ACC112 (cell line): ENCODE data around the gene MZB1.
"Not testable (repeated sequence)": the region's sequence is repeated elsewhere in the genome, so short reads cannot be mapped to it uniquely, and the experiment has no call there.

Experiments
- H2AFZ ChIP-seq: fragments of 200-600 bp; sonication (generic); one replicate; pipeline ENCODE4 v1.6.0; 2017; ENCODE audit warnings: antibody characterized with exemption, low read length; ENCODE audit not compliant: unreplicated experiment
- H3K27ac ChIP-seq: fragments of 200-600 bp; sonication (generic); 2 replicates; pipeline ENCODE4 v1.5.1; 2014; ENCODE audit warnings: low read depth, mild to moderate bottlenecking, antibody characterized with exemption, low read length, moderate library complexity
- H3K27me3 ChIP-seq: fragments of 200-600 bp; sonication (generic); 2 replicates; pipeline ENCODE4 v1.6.1; 2014; ENCODE audit warnings: mild to moderate bottlenecking, antibody characterized with exemption, low read length, moderate library complexity, mixed read lengths; ENCODE audit not compliant: insufficient read depth
- H3K36me3 ChIP-seq: fragments of 200-600 bp; sonication (generic); 2 replicates; pipeline ENCODE4 v1.6.1; 2016; ENCODE audit warnings: mild to moderate bottlenecking, antibody characterized with exemption, low read length, moderate library complexity, mixed read lengths; ENCODE audit not compliant: insufficient read depth
- H3K4me1 ChIP-seq: fragments of 200-600 bp; sonication (generic); one replicate; pipeline ENCODE4 v1.6.1; 2016; ENCODE audit warnings: low read length, mixed read lengths; ENCODE audit not compliant: insufficient read depth, unreplicated experiment, control insufficient read depth
- H3K4me3 ChIP-seq: fragments of 200-600 bp; sonication (generic); 2 replicates; pipeline ENCODE4 v1.5.1; 2014; ENCODE audit warnings: mild to moderate bottlenecking, low read depth, low read length
- H3K79me2 ChIP-seq: fragments of 200-600 bp; sonication (generic); one replicate; pipeline ENCODE4 v1.6.0; 2016; ENCODE audit warnings: low read length; ENCODE audit not compliant: control insufficient read depth, unreplicated experiment, insufficient read depth

Gene MZB1

DNA sequence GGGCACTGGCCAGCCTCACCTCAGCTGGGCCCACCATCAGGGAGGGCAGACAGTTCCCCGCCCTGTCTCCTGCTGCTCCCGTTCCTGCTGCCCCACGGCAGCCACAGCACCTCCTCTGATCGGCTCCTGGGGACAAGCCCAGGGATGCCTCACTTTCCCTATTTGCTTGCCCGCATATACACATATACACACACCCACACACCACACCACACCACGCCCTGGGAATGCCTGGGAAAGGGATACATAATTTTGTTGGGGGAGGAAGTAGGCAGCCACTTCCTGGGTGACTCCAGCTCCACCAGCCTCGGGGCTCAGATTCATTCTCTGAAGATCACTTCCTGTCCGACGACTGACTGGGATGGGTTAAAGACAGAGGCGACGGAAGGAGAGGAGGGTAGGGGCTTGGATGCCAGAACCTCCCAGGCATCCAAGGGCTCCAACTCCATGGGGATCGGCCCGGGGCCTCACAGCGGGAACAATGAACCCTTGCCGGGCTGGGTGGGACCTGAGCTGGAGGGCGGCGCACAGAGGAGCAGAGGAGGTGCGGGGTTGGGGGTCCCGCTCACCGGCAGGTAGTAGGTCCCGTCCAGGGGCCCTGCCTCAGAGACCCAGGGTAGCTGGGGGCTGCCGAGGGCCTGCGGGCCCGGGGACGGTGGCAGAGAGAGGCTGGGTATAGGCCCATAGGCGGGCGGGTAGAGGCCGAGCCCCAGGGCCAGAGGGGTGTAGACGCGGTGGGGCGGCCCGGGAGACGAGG is 2.0 kb upstream of the MZB1 start:
- H3K79me2 ChIP-seq = no peaks in the 10 kb centered on the region
- H3K4me3 ChIP-seq = peak overlapping the region; percentile 77
- peak overlapping the region; percentile 54 for H3K27ac ChIP-seq

DNA sequence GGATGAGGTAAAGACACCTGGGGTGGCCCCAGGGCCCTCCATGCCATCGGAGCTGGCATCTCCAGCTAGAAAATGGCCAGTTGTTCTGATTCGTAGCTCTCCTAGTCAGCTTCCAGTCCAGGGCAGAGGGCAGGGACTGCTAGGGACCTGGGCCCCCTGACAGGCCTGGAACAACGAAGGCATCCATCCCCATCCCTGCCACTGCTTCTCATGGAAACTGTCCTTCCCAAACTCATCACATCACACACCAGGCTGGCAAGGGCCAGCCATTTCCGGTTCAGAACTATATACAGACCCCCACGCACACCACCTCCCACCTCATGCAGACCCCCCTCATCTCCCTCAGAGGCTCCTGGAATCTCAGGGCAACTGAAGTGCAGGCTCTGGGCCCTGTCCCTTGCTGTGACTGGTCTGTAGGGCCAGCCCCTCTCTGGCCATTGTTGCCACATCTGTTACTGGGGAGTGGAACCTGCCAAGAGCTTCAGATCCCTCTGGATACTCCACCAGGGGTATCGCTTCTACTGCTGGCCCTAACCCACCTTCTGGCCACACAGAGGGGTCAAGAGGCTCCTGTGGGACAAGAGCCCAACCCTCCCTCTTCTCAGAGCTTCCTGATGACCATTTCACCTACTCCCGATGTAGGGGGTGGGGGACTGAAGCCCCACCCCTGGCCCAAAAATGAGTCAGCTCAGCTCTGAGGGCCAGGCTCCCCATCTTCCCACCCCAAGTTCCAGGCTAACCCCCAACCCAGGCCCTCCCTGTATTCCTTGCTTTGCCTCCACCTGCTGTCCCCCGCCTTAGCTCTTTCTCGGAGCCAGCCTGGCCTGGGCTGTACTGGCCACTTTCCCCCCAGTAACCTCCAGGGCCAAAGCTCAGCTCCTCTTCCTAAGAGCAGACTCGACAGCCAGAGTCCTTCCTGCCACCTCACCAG is 1.2 kb upstream of the MZB1 start:
- H3K4me1 ChIP-seq = peaks cover 14% of the 10 kb centered on the region
- H3K79me2 ChIP-seq = no peaks in the 10 kb centered on the region
- H3K36me3 ChIP-seq = no peaks in the 10 kb centered on the region
- H3K4me3 ChIP-seq = peak overlapping the region; percentile 77; the same call in 1 of the 2 replicates
- peak overlapping the region; percentile 54 for H3K27ac ChIP-seq
- H2AFZ ChIP-seq = no peak overlapping the region
- peaks cover 8% of the 10 kb centered on the region; the same call in 1 of the 2 replicates for H3K27me3 ChIP-seq

More for the DNA sequence above, 2.0 kb upstream of the MZB1 start:
- peak overlapping the region; percentile 44 for H2AFZ ChIP-seq
- no peaks in the 10 kb centered on the region for H3K36me3 ChIP-seq
- peaks cover 8% of the 10 kb centered on the region; the same call in 1 of the 2 replicates for H3K27me3 ChIP-seq
- peaks cover 14% of the 10 kb centered on the region for H3K4me1 ChIP-seq

DNA sequence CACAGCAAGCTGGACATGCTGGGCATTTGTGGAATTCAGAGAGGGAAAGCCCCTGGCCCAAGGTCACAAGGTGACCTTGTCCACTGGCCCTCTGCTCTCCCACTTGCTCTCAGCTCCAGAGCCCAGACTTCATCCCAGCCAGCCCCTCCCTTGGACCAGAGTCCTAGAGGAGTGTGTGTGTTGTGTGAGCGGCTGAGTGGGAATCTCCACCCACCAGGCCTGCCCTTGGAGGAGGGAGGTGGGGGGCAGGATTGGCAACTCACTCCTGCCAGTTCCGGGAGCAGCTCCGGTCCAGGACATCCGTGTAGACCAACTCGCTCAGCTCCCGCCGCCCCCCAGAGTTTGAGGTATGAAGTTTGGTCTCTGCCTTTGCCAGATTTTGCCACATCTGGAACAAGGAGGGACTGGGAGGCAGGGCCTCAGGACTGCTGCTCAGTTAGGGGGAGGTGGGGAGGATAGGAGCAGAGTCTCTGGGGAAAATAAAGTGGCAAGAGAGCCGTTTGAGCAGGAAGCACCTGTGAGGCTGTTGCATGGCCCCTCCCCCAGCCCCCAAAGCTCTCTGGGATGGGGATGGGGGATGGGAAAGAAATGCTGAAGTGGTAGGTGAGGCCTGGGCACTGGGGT is 1.4 kb downstream of the MZB1 start:
- Histone ChIP-seq H3K4me1 (peaks cover 29% of the 10 kb centered on the region), H2AFZ (no peak overlapping the region), H3K36me3 (no peaks in the 10 kb centered on the region), H3K27me3 (peaks cover under 1% of the 10 kb centered on the region; the same call in 1 of the 2 replicates), H3K79me2 (no peaks in the 10 kb centered on the region), H3K27ac (no peak overlapping the region), H3K4me3 (no peak overlapping the region)

DNA sequence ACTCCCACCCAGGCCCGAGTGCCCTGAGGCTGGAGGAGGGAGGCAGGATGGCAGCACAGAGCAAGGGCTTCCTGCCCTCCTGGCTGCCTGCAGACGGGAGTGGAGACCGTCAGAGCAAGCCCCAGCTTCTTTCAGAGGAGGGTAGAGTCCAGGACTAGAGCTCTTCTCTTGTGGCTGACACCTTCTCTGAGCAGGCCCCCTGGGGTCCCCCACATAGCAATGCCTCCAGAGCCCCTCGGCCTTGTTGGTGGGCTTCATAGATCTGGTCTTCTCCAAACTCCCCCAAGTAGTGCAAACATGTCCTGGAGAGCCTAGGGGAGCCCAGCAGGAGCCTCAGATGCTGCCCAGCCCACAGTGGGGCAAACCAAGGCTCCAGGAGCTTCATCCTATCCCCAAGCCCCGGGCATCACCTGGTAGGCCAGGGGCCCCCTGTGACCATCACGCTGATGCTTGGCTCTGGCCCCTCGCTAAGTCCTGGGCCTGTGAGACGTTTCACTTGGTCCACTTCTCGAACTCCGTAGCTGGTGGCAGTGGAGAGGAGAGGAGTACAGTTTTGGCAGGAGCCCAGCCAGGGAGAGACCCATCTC is 2.0 kb downstream of the MZB1 start:
- Histone ChIP-seq H2AFZ (no peak overlapping the region), H3K79me2 (no peaks in the 10 kb centered on the region), H3K27me3 (no peaks in the 10 kb centered on the region), H3K27ac (no peak overlapping the region), H3K4me3 (no peak overlapping the region), H3K4me1 (peaks cover 29% of the 10 kb centered on the region), H3K36me3 (no peaks in the 10 kb centered on the region)

DNA sequence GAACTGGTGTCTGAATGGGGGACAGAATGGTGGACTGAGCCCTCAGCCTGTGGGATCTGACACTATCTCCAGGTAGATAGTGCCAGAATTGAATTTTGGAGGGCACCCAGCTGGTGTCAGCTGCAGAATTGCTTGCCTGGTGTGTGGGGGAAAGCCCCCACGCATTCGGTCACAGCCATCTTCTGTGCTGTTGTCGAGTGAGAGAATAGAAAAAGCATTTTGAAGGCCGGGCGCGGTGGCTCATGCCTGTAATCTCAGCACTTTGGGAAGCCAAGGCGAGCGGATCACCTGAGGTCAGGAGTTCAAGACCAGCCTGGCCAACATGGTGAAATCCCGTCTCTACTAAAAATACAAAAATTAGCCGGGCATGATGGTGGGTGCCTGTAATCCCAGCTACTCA is 2.8 kb downstream of the MZB1 start:
- H3K79me2 ChIP-seq, H3K27me3 ChIP-seq, H3K36me3 ChIP-seq, H3K4me3 ChIP-seq, H2AFZ ChIP-seq, H3K27ac ChIP-seq: not testable (repeated sequence)
- H3K4me1 ChIP-seq = peaks cover 28% of the 10 kb centered on the region

GRCh38 chr5:139386050-139386438 is 3.7 kb downstream of the MZB1 start:
- Histone ChIP-seq H3K27me3 (no peaks in the 10 kb centered on the region), H3K27ac (no peak overlapping the region), H3K4me1 (peaks cover 19% of the 10 kb centered on the region), H2AFZ (no peak overlapping the region), H3K36me3 (no peaks in the 10 kb centered on the region), H3K79me2 (no peaks in the 10 kb centered on the region), H3K4me3 (no peak overlapping the region)

GRCh38 chr5:139385061-139386049 is 4.4 kb downstream of the MZB1 start:
- Histone ChIP-seq H3K79me2 (no peaks in the 10 kb centered on the region), H3K27ac (0 out of 2 replicates have a peak overlapping the region, but pooled peaks have one; percentile 4), H2AFZ (peak overlapping the region; percentile 79), H3K4me3 (peak overlapping the region; percentile 59), H3K27me3 (no peaks in the 10 kb centered on the region), H3K36me3 (no peaks in the 10 kb centered on the region), H3K4me1 (peaks cover 16% of the 10 kb centered on the region)

- Histone ChIP-seq H3K4me3 (peak overlapping the region; percentile 59), H3K36me3 (no peaks in the 10 kb centered on the region), H3K4me1 (peaks cover 16% of the 10 kb centered on the region), H3K27ac (0 out of 2 replicates have a peak overlapping the region, but pooled peaks have one; percentile 4), H3K27me3 (no peaks in the 10 kb centered on the region), H2AFZ (peak overlapping the region; percentile 79), H3K79me2 (no peaks in the 10 kb centered on the region)
These were observed 5.1 kb downstream of the MZB1 start for GRCh38 chr5:139384591-139385051.

DNA sequence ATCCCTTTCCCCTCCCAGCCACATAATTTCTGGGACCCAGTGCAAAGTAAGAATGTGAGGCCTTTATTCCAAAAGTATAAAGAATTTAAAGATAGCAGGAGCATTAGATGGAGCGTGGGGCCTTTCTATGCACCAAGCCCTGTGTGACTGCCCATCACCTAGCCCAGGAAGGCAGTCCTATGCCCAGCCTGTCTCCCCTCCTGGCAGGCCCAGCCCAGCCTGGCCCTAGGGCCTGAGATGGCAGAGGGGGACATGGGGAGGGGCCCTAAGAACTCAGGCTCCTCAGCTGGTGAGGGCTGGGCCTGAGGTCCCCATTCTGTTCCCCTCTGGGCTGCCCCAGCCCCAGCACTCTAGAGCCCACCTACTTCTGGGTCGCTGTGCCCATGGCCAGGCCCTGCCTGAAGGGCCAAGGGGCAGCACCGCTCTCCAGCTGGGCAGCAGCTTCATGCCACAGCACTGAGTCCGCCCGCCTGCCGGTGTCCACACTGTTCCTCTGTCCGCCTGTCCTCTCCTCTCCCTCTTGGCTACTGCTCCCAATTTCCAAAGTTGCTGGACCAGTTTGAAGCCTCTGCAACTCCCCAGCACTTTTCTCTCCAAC is 5.6 kb downstream of the MZB1 start:
- peak overlapping the region; percentile 79 for H2AFZ ChIP-seq
- H3K4me1 ChIP-seq = peaks cover 16% of the 10 kb centered on the region
- H3K27me3 ChIP-seq = no peaks in the 10 kb centered on the region
- no peaks in the 10 kb centered on the region for H3K36me3 ChIP-seq
- no peak overlapping the region for H3K27ac ChIP-seq
- 0 out of 2 replicates have a peak overlapping the region, but pooled peaks have one; percentile 59 for H3K4me3 ChIP-seq
- H3K79me2 ChIP-seq = no peaks in the 10 kb centered on the region
